A673 (cell line): ENCODE measurements around the gene OBP2A.

Source experiments
- EZH2 ChIP-seq: fragments of 200-600 bp; sonication (generic); IDR thresholded peaks from 2 replicates; pipeline ENCODE4 v1.6.1; 2017; ENCODE audit warnings: borderline replicate concordance, low read depth, mild to moderate bottlenecking, mixed read lengths, antibody characterized with exemption, low read length; ENCODE audit not compliant: poor library complexity, severe bottlenecking
- TF ChIP-seq, protein P1 (sequence below): fragments of 300-800, 200-600 bp; sonication (generic); conservative IDR thresholded peaks from 2 replicates; pipeline ENCODE4 v1.5.1; 2017; ENCODE audit warnings: low read depth, mild to moderate bottlenecking, antibody characterized with exemption, low read length, moderate library complexity, mixed read lengths

DNA sequence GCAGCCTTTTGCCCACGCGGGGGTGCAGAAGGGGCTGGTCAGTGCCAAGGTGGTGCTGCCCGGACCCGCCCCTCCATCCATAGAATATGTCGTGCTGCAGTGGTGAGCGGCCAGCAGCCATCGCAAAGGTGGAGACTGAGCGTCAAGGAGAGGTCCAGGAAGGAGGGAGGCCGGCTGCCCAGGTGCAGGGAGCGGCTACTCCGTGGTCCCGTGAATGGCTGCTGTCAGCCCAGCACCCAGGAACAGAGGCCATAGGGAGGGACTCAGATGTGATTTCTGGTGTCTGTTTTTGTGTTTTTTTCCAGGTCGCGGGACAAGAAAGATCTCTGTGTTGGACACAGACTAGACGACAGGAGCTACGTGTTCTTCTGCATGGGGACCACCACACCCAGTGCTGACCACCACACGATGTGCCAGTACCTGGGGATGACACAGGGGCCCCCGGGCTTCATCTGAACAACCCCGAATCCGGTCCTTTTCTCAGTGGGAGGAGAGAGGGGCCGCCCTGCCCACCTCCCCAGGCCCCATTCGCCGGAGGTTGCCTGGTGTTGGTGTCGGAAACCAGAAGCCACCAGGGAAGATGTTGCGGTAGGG lies 44.7 kb downstream of the OBP2A start:
- TF ChIP-seq, protein P1, sequence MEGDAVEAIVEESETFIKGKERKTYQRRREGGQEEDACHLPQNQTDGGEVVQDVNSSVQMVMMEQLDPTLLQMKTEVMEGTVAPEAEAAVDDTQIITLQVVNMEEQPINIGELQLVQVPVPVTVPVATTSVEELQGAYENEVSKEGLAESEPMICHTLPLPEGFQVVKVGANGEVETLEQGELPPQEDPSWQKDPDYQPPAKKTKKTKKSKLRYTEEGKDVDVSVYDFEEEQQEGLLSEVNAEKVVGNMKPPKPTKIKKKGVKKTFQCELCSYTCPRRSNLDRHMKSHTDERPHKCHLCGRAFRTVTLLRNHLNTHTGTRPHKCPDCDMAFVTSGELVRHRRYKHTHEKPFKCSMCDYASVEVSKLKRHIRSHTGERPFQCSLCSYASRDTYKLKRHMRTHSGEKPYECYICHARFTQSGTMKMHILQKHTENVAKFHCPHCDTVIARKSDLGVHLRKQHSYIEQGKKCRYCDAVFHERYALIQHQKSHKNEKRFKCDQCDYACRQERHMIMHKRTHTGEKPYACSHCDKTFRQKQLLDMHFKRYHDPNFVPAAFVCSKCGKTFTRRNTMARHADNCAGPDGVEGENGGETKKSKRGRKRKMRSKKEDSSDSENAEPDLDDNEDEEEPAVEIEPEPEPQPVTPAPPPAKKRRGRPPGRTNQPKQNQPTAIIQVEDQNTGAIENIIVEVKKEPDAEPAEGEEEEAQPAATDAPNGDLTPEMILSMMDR, result no peak
- TF ChIP-seq EZH2, result no peak
